NCI-H446 (cell line): ENCODE measurements around the gene PLCB1.
"Not testable (repeated sequence)": the region's sequence is repeated elsewhere in the genome, so short reads cannot be mapped to it uniquely, and the experiment has no call there.

Experiments used
- DNase-seq, 2 experiments: peaks; one replicate each; lab custom pipeline; 2025; lab: John Stamatoyannopoulos, UW

The PLCB1 gene

GRCh38 chr20:8786383-8786782 is 654.3 kb downstream of the PLCB1 start:
- DNase-seq, result no peak

- DNase-seq, result no peak
These were observed 655.0 kb downstream of the PLCB1 start for GRCh38 chr20:8787090-8787489.

DNA sequence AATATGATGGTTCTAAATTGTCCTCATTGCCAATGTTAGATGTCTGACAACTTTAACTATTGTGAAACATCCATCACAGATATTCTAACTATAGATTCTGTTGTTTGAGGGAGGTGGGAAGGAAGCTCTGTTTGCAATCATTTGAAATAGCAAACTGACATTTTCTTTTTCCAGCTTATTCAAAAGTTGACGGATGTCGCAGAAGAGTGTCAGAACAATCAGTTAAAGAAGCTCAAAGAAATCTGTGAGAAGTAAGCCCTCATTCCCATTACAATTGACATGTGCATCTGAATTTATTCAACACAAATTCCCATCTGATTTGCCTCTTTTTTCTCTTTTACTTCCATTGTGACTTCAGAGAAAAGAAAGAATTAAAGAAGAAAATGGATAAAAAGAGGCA is 656.2 kb downstream of the PLCB1 start:
- DNase-seq, result no peak

DNA sequence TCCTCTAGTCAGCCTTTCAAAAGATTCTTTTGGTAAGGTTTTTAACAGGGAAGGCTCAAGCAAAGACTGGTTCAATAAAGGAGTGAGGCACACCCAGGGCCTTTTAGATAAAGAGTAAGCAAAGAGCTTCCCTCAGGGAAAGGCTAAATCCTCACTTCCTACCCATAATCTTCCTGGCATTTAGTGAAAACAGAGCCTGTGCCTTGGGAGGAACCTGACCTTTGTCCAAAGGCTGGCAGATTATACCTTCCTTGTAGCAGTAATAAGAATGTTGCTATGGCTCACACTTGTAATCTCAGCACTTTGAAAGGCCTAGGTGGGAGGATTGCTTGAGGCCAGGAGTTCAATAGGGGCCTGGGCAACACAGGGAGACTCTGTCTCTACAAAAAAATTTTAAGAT is 656.8 kb downstream of the PLCB1 start:
- DNase-seq, result no peak

DNA sequence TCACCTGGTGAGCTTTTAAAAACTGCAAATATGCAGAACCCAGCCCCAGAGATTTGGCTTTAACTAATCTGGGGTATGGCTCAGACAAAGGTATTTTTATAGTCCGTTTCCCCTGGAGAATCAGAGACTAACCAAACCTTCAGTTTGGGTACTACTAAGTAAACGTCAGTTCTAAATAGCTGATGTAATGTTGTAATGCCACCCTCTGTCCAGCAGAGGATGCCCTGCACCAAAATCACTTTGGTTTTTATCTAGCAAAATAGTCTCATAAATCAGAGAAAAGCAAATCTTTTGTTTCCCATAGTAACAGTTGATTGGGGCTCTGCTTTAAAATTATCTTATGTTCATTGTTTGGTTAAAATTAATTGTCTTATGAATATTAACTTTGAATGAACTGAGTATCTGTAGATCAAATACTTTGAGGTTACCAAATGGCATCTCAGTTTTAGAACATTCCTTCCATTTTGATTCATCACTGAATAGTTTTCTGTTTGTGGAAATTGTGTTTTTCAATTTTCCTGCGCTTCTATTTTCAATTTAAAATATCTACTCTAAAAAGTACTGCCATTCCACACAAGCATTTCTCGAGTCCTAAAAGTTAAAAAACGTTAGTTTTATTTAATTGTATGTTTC is 658.5 kb downstream of the PLCB1 start:
- peak; percentile 65 to 67 for DNase-seq

GRCh38 chr20:8795404-8795803 is 663.3 kb downstream of the PLCB1 start:
- DNase-seq, result no peak

- DNase-seq, result no peak
These were observed 664.1 kb downstream of the PLCB1 start for GRCh38 chr20:8796088-8796660.

DNA sequence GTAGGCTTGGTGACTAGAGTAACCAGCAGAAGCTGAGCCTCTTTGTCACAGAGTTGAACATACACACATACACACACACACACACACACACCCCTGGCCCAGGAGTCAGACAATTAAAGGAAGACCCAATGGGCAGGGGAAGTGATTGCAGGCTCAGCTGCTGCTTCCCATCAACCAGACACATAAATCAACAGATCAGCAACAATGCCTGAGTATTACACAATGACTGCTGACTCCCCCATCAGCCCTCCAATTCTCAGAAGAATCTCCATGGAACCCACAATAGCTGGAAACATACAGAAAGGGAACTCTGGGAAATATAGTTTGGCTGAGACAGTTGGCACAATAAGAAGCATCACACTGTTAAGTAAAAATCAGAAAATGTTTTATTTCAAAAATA is 666.4 kb downstream of the PLCB1 start:
- DNase-seq, result no peak

DNA sequence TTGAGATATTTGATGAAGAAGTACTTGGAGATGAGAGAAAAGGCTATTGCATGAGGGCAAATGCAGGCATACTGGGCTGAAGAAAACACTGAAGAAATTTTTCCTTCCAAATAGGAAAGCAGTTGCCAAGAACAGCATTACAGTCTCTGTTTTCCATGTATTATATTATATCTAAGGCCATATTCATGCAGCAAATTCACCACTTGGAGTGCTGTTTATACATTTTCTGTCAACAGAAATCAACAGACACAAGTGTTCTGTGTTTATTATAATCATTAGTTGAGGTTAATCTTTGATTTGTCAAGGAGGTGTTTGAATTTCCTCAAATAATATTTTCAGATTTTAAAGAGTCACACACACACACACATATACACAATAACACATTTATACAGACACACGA is 668.0 kb downstream of the PLCB1 start:
- no peak for DNase-seq

- DNase-seq, result no peak
These were observed 669.6 kb downstream of the PLCB1 start for GRCh38 chr20:8801686-8802085.

GRCh38 chr20:8803065-8803464 is 671.0 kb downstream of the PLCB1 start:
- DNase-seq, result no peak

- DNase-seq, result no peak
These were observed 671.9 kb downstream of the PLCB1 start for GRCh38 chr20:8803941-8804340.

- DNase-seq, result no peak
These were observed 673.8 kb downstream of the PLCB1 start for GRCh38 chr20:8805737-8806442.

- DNase-seq, result no peak
These were observed 675.6 kb downstream of the PLCB1 start for GRCh38 chr20:8807480-8808201.

- no peak for DNase-seq
These were observed 676.1 kb downstream of the PLCB1 start for GRCh38 chr20:8808202-8808535.

- DNase-seq, result no peak
These were observed 677.3 kb downstream of the PLCB1 start for GRCh38 chr20:8809107-8809953.

GRCh38 chr20:8811801-8812594 is 679.9 kb downstream of the PLCB1 start:
- no peak for DNase-seq

GRCh38 chr20:8812817-8813216 is 680.8 kb downstream of the PLCB1 start:
- DNase-seq, result no peak

GRCh38 chr20:8815208-8815607 is 683.1 kb downstream of the PLCB1 start:
- DNase-seq, result no peak

- DNase-seq, result no peak
These were observed 697.2 kb downstream of the PLCB1 start for GRCh38 chr20:8829256-8829655.

GRCh38 chr20:8834294-8834693 is 702.2 kb downstream of the PLCB1 start:
- DNase-seq, result not testable (repeated sequence)
